Gastrocnemius medialis (tissue), 4 donors: ENCODE data around the gene MRC2. TPM values are rescaled to one million over a fixed set of nuclear protein-coding genes. Genes with fewer than 3 reads are reported as not detected.
"Not testable (repeated sequence)": the region's sequence is repeated elsewhere in the genome, so short reads cannot be mapped to it uniquely, and the experiment has no call there.

Experiments
- ATAC-seq, 2 donors: fragments of 150-250 bp; one replicate each; pipeline ENCODE4 v1.9.1; 2016
- DNase-seq, 2 donors: peaks; one replicate each; pipeline ENCODE4 v3.0.0-alpha.2; 2019
- H3K27ac ChIP-seq, 4 donors: fragments of 200-600 bp; sonication (generic); 1 replicate in 1 of 4; 2 replicates in 3 of 4; pipeline ENCODE4 v1.5.1; 2016 to 2018; ENCODE audit warnings: mild to moderate bottlenecking in 2 of 4, moderate library complexity in 1 of 4
- H3K27me3 ChIP-seq, 3 donors: fragments of 200-600 bp; sonication (generic) in 2 of 3; 1 replicate in 1 of 3; 2 replicates in 2 of 3; pipeline versions ENCODE4 v1.5.1 to v1.6.0; 2016 to 2019; ENCODE audit warnings: mild to moderate bottlenecking in 1 of 3, moderate library complexity in 1 of 3
- H3K36me3 ChIP-seq, 2 donors: fragments of 200-600 bp; sonication (generic) in 1 of 2; one replicate each; pipeline ENCODE4 v1.5.1; 2017 to 2018
- H3K4me1 ChIP-seq, 2 donors: fragments of 200-600 bp; sonication (generic) in 1 of 2; one replicate each; pipeline ENCODE4 v1.5.1; 2016 to 2017; ENCODE audit warnings: mild to moderate bottlenecking in 2 of 2
- H3K4me3 ChIP-seq, 4 donors: fragments of 200-600 bp; sonication (generic) in 3 of 4; 1 replicate in 1 of 4; 2 replicates in 3 of 4; pipeline ENCODE4 v1.5.1; 2016 to 2019; ENCODE audit warnings: mild to moderate bottlenecking in 2 of 4
- H3K9me3 ChIP-seq, 3 donors: fragments of 200-600 bp; sonication (generic) in 2 of 3; 1 replicate in 1 of 3; 2 replicates in 2 of 3; pipeline ENCODE4 v1.5.1; 2016 to 2019
- POLR2A ChIP-seq, 2 donors: fragments of 450-650 bp; IDR thresholded peaks; one replicate each; pipeline ENCODE4 v1.6.1; 2017; ENCODE audit warnings: antibody characterized with exemption in 2 of 2, mild to moderate bottlenecking in 2 of 2, moderate library complexity in 2 of 2
- in situ Hi-C, 4 donors: fragments of 200-750 bp; cut with MboI; loops; one replicate each; pipeline versions ENCODE4 v1.15.0 to v1.8.0; 2017; ENCODE audit warnings: low sequenced_read_pairs in 4 of 4
- intact Hi-C: fragments of 100-400 bp; cut with DNase I; formaldehyde crosslinking; loops from one replicate; pipeline ENCODE4 v1.15.1; 2023; ENCODE audit warnings: low total_unique reads
- total RNA-seq, 4 donors: library from RNA; depleted of rRNA; stranded (reverse); fragments of >200 nt; gene quantifications; one replicate each; pipeline versions ENCODE4 v1.1.0 to v1.2.3, GENCODE V29; 2016
- TF ChIP-seq, protein P1 (sequence below), 5 experiments: fragments of 450-650 bp in 3 of 5; fragments of 200-600 bp in 2 of 5; sonication (generic) in 2 of 5; IDR thresholded peaks in 4 of 5; conservative IDR thresholded peaks in 1 of 5; 1 replicate in 4 of 5; 2 replicates in 1 of 5; pipeline ENCODE4 v1.5.1; 2016 to 2019; ENCODE audit warnings: antibody characterized with exemption in 5 of 5, mild to moderate bottlenecking in 3 of 5, moderate library complexity in 3 of 5

The MRC2 gene
- total RNA-seq, 4 donors from 2014 or later, result 4.8 to 15.0 (median 5.5) TPM

GRCh38 chr17:62696256-62696655 is 68.8 kb downstream of the MRC2 start:
- intact Hi-C loops, result no loop called here
- Histone ChIP-seq H3K36me3 (no peaks in the 10 kb centered on the region), H3K27me3 (no peaks in the 10 kb centered on the region), H3K4me3 (no peak overlapping the region), H3K9me3 (no peaks in the 10 kb centered on the region), H3K27ac (no peak overlapping the region), H3K4me1 (no peaks in the 10 kb centered on the region)
- no peak for ATAC-seq
- TF ChIP-seq POLR2A (IDR thresholded peaks at IDR 0.05), result no peak
- TF ChIP-seq, protein P1, sequence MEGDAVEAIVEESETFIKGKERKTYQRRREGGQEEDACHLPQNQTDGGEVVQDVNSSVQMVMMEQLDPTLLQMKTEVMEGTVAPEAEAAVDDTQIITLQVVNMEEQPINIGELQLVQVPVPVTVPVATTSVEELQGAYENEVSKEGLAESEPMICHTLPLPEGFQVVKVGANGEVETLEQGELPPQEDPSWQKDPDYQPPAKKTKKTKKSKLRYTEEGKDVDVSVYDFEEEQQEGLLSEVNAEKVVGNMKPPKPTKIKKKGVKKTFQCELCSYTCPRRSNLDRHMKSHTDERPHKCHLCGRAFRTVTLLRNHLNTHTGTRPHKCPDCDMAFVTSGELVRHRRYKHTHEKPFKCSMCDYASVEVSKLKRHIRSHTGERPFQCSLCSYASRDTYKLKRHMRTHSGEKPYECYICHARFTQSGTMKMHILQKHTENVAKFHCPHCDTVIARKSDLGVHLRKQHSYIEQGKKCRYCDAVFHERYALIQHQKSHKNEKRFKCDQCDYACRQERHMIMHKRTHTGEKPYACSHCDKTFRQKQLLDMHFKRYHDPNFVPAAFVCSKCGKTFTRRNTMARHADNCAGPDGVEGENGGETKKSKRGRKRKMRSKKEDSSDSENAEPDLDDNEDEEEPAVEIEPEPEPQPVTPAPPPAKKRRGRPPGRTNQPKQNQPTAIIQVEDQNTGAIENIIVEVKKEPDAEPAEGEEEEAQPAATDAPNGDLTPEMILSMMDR (IDR thresholded peaks at IDR 0.05 in 4 of 5, conservative IDR thresholded peaks at IDR 0.05 in 1 of 5), result no peak
- in situ Hi-C loops, result loop anchor here in 2 of 4 donors (10.0 to 25.0 kb wide), 2 partner anchors 719 to 816 kb away; partner anchors contain the start of gene KCNH6 (in 1 of the 2)
- DNase-seq, result no peak

GRCh38 chr17:62696726-62697490 is 69.4 kb downstream of the MRC2 start:
- intact Hi-C loops (no loop called here), in situ Hi-C loops (loop anchor here in 2 of 4 donors (10.0 to 25.0 kb wide), 2 partner anchors 718 to 815 kb away; partner anchors contain the start of gene KCNH6 (in 1 of the 2))
- Histone ChIP-seq H3K27ac (no peak overlapping the region), H3K4me3 (no peak overlapping the region), H3K9me3 (no peaks in the 10 kb centered on the region), H3K4me1 (no peaks in the 10 kb centered on the region), H3K36me3 (no peaks in the 10 kb centered on the region), H3K27me3 (no peaks in the 10 kb centered on the region)
- no peak for DNase-seq
- ATAC-seq, result no peak
- TF ChIP-seq, protein P1 (IDR thresholded peaks at IDR 0.05 in 4 of 5, conservative IDR thresholded peaks at IDR 0.05 in 1 of 5), result no peak
- TF ChIP-seq POLR2A (IDR thresholded peaks at IDR 0.05), result no peak

DNA sequence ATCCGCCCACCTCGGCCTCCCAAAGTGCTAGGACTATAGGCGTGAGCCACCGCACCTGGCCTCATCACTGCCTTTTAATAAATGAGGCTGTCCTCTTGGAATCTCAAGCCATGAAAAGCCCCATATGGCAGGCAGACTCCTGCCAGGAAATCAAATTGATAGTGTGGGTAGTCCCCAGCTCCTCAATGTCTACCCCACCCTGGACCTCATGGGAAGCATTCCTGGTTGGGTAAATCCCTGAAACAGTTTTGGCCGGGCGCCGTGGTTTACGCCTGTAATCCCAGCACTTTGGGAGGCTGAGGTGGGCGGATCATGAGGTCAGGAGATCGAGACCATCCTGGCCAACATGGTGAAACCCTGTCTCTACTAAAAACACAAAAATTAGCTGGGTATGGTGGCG is 71.0 kb downstream of the MRC2 start:
- in situ Hi-C loops, result loop anchor here in 2 of 4 donors (10.0 to 25.0 kb wide), 2 partner anchors 716 to 814 kb away; partner anchors contain the start of gene KCNH6 (in 1 of the 2)
- ATAC-seq, H3K9me3 ChIP-seq, H3K36me3 ChIP-seq, DNase-seq, H3K4me3 ChIP-seq, H3K27me3 ChIP-seq, H3K4me1 ChIP-seq, H3K27ac ChIP-seq, intact Hi-C loops: not testable (repeated sequence)

DNA sequence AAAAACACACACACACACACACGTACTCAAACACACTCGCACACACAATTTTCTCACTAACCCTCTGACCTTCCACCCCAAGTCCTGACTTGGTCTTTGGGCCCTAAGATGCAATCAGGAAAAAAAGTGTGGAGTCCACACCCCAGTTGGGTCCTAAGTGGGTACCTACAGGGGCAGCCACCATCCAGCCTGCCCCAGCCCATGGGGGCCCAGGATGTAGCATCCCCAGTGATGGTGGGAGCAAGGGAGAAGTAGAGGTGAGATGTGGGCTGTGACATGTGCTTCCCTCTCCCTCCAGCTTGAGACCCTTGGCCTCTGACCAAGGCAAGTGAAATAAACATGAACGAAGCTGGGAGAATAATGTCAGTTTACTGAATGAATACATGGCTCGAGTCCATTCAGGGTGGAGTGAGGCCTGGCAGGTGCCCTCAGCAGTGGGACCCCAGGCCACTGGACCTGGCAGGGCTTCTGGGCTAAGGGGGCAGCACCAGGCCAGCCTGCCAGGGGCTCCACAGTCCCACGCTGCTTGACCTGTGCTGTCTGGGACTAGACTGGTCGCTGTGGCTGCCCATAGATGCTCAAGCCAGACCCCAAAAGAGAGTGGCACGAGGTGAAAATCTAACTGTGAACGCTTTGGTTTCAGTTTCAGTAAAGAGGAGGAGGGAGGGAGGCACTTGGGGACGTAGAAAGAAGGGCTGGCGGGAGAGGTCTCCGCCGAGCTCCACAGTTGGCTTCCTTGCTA is 73.7 kb downstream of the MRC2 start:
- Histone ChIP-seq H3K9me3 (no peaks in the 10 kb centered on the region), H3K36me3 (no peaks in the 10 kb centered on the region), H3K4me1 (peaks cover 0 to 5% of the 10 kb centered on the region in 2 donors), H3K4me3 (no peak overlapping the region), H3K27ac (no peak overlapping the region), H3K27me3 (peaks cover 6 to 12% (median 10%) of the 10 kb centered on the region in 3 donors)
- no peak for ATAC-seq
- TF ChIP-seq, protein P1 (IDR thresholded peaks at IDR 0.05 in 4 of 5, conservative IDR thresholded peaks at IDR 0.05 in 1 of 5), result no peak
- no peak for TF ChIP-seq POLR2A (IDR thresholded peaks at IDR 0.05)
- in situ Hi-C loops, result loop anchor here in 3 of 4 donors (5.0 to 25.0 kb wide), 4 partner anchors 261 to 711 kb away; partner anchors contain the start of gene TANC2 (in 3 of the 3)
- intact Hi-C loops, result no loop called here
- DNase-seq, result no peak

GRCh38 chr17:62701706-62702085 is 74.2 kb downstream of the MRC2 start:
- DNase-seq (no peak), ATAC-seq (no peak)
- in situ Hi-C loops (loop anchor here in 3 of 4 donors (5.0 to 25.0 kb wide), 4 partner anchors 261 to 711 kb away; partner anchors contain the start of gene TANC2 (in 3 of the 3)), intact Hi-C loops (no loop called here)
- H3K4me1 ChIP-seq, result peaks cover 0 to 5% of the 10 kb centered on the region in 2 donors
- H3K27ac ChIP-seq, result no peak overlapping the region
- H3K4me3 ChIP-seq, result no peak overlapping the region
- no peaks in the 10 kb centered on the region for H3K9me3 ChIP-seq
- H3K36me3 ChIP-seq, result no peaks in the 10 kb centered on the region
- peaks cover 6 to 12% (median 10%) of the 10 kb centered on the region in 3 donors for H3K27me3 ChIP-seq
- TF ChIP-seq, protein P1 (IDR thresholded peaks at IDR 0.05 in 4 of 5, conservative IDR thresholded peaks at IDR 0.05 in 1 of 5), result no peak
- TF ChIP-seq POLR2A (IDR thresholded peaks at IDR 0.05), result no peak
